ENCODE measurements around the gene IGFBP7. TPM values are rescaled to one million over a fixed set of nuclear protein-coding genes. Genes with fewer than 3 reads are reported as not detected.

IGFBP7 gene
- polyA plus RNA-seq, 2 of the 4 experiments (the other 2 are of a cell fraction): 133 to 227 TPM

DNA sequence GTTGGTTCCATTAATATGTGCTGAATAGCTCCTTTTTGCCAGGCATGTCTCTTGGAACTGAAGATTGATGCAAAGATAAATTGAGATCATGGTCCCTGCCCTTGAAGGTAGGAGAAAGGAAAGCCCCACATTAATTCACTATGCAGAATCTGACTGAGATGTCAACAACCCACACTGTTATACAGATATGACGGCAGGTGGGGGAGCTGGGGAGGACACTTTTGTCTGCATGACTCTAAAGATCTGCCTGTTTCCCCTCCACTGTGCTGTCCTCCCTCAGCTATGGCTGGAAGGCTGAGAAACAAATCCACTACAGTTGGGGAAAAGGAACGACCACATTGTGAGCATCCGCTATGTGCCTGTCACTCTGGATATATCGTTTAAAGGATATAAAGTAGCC lies 36.3 kb upstream of the IGFBP7 start:
- Histone ChIP-seq H3K4me2 (no peak overlapping the region), H3K27ac (no peak overlapping the region), H3K9me3 (no peaks in the 10 kb centered on the region), H3K4me3 (no peak overlapping the region), H3K4me1 (peaks cover 5% of the 10 kb centered on the region; the same call in 1 of the 3 replicates)
- CTCF ChIA-PET: no interaction called here
- POLR2A ChIA-PET: no interaction called here
- ATAC-seq (no peak), DNase-seq (ENCODE audit: low read depth in 1 of 2, low spot score in 1 of 2) (no peak), FAIRE-seq (no peak)
- WGBS (ENCODE audit: missing lambda C conversion rate): 79% methylated on average over 4 of the region's 4 CpGs
- TF ChIP-seq ZC3H11A (IDR thresholded peaks at IDR 0.05) (no peak), ZFP36 (IDR thresholded peaks at IDR 0.05; ENCODE audit: borderline replicate concordance, partially characterized antibody) (no peak), PHF8 (IDR thresholded peaks at IDR 0.05; ENCODE audit: borderline replicate concordance, low read depth) (no peak), CHD2 (IDR thresholded peaks at IDR 0.05; ENCODE audit: low read length, partially characterized antibody) (no peak), CHD4 (IDR thresholded peaks at IDR 0.05; ENCODE audit: borderline replicate concordance) (no peak), GATA3 (IDR thresholded peaks at IDR 0.05; ENCODE audit: borderline replicate concordance) (no peak), RARB (CRISPR knock-in tag; IDR thresholded peaks at IDR 0.05) (no peak), ZSCAN20 (CRISPR knock-in tag; IDR thresholded peaks at IDR 0.05) (no peak), HOXB5 (CRISPR knock-in tag; IDR thresholded peaks at IDR 0.05) (no peak), EP300 (IDR thresholded peaks at IDR 0.05) (no peak), TFCP2L1 (CRISPR knock-in tag; IDR thresholded peaks at IDR 0.05) (no peak), HOXA7 (CRISPR knock-in tag; IDR thresholded peaks at IDR 0.05) (no peak), MAZ (IDR thresholded peaks at IDR 0.05; ENCODE audit: borderline replicate concordance, low read depth, low read length) (no peak), NPAS2 (CRISPR knock-in tag; IDR thresholded peaks at IDR 0.05; ENCODE audit: borderline replicate concordance) (no peak), CEBPB (IDR thresholded peaks at IDR 0.05) (no peak)
- TF ChIP-seq, protein P1, sequence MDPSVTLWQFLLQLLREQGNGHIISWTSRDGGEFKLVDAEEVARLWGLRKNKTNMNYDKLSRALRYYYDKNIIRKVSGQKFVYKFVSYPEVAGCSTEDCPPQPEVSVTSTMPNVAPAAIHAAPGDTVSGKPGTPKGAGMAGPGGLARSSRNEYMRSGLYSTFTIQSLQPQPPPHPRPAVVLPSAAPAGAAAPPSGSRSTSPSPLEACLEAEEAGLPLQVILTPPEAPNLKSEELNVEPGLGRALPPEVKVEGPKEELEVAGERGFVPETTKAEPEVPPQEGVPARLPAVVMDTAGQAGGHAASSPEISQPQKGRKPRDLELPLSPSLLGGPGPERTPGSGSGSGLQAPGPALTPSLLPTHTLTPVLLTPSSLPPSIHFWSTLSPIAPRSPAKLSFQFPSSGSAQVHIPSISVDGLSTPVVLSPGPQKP (IDR thresholded peaks at IDR 0.05; ENCODE audit: low read depth, low read length): no peak
- TF ChIP-seq, protein P2, sequence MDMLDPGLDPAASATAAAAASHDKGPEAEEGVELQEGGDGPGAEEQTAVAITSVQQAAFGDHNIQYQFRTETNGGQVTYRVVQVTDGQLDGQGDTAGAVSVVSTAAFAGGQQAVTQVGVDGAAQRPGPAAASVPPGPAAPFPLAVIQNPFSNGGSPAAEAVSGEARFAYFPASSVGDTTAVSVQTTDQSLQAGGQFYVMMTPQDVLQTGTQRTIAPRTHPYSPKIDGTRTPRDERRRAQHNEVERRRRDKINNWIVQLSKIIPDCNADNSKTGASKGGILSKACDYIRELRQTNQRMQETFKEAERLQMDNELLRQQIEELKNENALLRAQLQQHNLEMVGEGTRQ (IDR thresholded peaks at IDR 0.05): no peak
- TF ChIP-seq, protein P3, sequence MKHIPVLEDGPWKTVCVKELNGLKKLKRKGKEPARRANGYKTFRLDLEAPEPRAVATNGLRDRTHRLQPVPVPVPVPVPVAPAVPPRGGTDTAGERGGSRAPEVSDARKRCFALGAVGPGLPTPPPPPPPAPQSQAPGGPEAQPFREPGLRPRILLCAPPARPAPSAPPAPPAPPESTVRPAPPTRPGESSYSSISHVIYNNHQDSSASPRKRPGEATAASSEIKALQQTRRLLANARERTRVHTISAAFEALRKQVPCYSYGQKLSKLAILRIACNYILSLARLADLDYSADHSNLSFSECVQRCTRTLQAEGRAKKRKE (CRISPR knock-in tag; IDR thresholded peaks at IDR 0.05; ENCODE audit: low read depth): no peak
- TF ChIP-seq, protein P4, sequence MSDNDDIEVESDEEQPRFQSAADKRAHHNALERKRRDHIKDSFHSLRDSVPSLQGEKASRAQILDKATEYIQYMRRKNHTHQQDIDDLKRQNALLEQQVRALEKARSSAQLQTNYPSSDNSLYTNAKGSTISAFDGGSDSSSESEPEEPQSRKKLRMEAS (IDR thresholded peaks at IDR 0.05): no peak

DNA sequence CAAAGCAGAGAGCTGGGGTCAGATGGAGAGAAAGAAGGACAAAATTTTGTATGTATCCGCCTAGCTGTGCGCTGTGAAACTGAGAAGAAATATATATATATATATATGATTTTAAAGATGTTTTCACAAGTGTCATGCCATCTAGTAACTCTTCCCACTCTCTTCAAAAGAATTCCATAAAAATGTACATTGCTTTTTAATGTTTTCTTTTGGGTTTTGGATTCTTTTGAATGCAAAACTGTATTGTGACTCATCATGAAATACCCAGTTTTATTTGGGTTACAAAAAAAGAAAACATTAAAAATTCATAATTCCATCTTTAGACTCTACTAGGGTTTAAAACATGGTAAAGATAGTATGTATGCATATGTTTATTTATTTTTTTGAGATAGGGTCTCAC lies 34.3 kb upstream of the IGFBP7 start:
- FAIRE-seq: no peak
- no peak for DNase-seq (ENCODE audit: low read depth in 1 of 2, low spot score in 1 of 2)
- ChIA-PET CTCF (interaction anchor here (0.8 to 1.2 kb wide), 2 partner anchors 19 to 106 kb away, joined by 4 to 6 read pairs; no protein-coding TSS in a partner anchor), POLR2A (no interaction called here)
- Histone ChIP-seq H3K9me3 (no peaks in the 10 kb centered on the region), H3K4me3 (no peak overlapping the region), H3K27ac (no peak overlapping the region), H3K4me1 (0 out of 3 replicates have a peak, but pooled peaks cover 3% of the 10 kb centered on the region), H3K4me2 (no peak overlapping the region)
- TF ChIP-seq CBX2 (IDR thresholded peaks at IDR 0.05; ENCODE audit: borderline replicate concordance, low read depth) (no peak), HOXB5 (CRISPR knock-in tag; IDR thresholded peaks at IDR 0.05) (no peak), ZFP36 (IDR thresholded peaks at IDR 0.05; ENCODE audit: borderline replicate concordance, partially characterized antibody) (no peak), GATA3 (IDR thresholded peaks at IDR 0.05; ENCODE audit: borderline replicate concordance) (no peak), ZC3H11A (IDR thresholded peaks at IDR 0.05) (no peak)
- WGBS (ENCODE audit: missing lambda C conversion rate): 94% methylated on average over 2 of the region's 2 CpGs
- no peak for ATAC-seq

DNA sequence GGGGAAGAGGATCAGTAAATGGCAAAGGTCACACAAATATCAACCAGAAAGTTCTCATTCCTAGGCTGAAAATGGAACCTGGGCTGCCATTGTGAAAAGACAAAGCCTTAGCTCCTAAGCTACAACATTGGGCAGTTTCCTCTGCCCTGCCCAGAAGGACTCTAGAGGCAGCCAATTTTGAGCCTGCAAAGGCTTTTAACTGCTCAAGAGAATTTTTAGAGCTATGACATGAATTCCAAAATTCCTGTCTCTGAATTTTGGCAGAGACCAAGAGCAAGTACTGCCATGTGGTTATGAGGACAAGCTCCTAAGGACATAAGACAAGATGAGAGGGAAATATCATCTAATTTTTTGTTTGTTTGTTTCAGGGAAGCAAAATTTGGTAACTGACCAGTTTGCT lies 29.6 kb upstream of the IGFBP7 start:
- H3K4me1 ChIP-seq: no peaks in the 10 kb centered on the region
- POLR2A ChIA-PET: no interaction called here
- no peak for DNase-seq (ENCODE audit: low read depth in 1 of 2, low spot score in 1 of 2)
- CTCF ChIA-PET: interaction anchor here (1.0 kb wide), 1 partner anchor 24 kb away, joined by 5 read pairs; no protein-coding TSS in a partner anchor
- no peak for TF ChIP-seq JUNB (IDR thresholded peaks at IDR 0.05)
- TF ChIP-seq CHD2 (IDR thresholded peaks at IDR 0.05; ENCODE audit: low read length, partially characterized antibody): no peak
- TF ChIP-seq HOXB5 (CRISPR knock-in tag; IDR thresholded peaks at IDR 0.05): no peak
- TF ChIP-seq POLR2A (IDR thresholded peaks at IDR 0.05; ENCODE audit: low read length): no peak
- TF ChIP-seq EP300 (IDR thresholded peaks at IDR 0.05): no peak
- TF ChIP-seq NFE2L2 (conservative IDR thresholded peaks at IDR 0.05; ENCODE audit: low read length): no peak
- no peak for TF ChIP-seq HOXB13 (CRISPR knock-in tag; IDR thresholded peaks at IDR 0.05; ENCODE audit: low read depth)
- TF ChIP-seq KDM1A (IDR thresholded peaks at IDR 0.05; ENCODE audit: low read depth): no peak
- no peaks in the 10 kb centered on the region for H3K9me3 ChIP-seq
- no peak overlapping the region for H3K4me2 ChIP-seq
- H3K4me3 ChIP-seq: no peak overlapping the region
- FAIRE-seq: no peak
- no peak for ATAC-seq
- H3K27ac ChIP-seq: no peak overlapping the region
